GM12873 (cell line): Measurements from ENCODE around the gene GLRA3.
A peak's percentile ranks its signal among the peaks of the same experiment; 100 is the strongest.

ENCODE experiments used
- TF ChIP-seq, protein P1 (sequence below): IDR thresholded peaks from 2 replicates; pipeline ENCODE4 v1.5.1; 2012; ENCODE audit warnings: low read depth, mild to moderate bottlenecking, moderate library complexity, low read length, control low read depth; ENCODE audit not compliant: insufficient read depth; ENCODE audit errors: missing control alignments

Gene GLRA3

DNA sequence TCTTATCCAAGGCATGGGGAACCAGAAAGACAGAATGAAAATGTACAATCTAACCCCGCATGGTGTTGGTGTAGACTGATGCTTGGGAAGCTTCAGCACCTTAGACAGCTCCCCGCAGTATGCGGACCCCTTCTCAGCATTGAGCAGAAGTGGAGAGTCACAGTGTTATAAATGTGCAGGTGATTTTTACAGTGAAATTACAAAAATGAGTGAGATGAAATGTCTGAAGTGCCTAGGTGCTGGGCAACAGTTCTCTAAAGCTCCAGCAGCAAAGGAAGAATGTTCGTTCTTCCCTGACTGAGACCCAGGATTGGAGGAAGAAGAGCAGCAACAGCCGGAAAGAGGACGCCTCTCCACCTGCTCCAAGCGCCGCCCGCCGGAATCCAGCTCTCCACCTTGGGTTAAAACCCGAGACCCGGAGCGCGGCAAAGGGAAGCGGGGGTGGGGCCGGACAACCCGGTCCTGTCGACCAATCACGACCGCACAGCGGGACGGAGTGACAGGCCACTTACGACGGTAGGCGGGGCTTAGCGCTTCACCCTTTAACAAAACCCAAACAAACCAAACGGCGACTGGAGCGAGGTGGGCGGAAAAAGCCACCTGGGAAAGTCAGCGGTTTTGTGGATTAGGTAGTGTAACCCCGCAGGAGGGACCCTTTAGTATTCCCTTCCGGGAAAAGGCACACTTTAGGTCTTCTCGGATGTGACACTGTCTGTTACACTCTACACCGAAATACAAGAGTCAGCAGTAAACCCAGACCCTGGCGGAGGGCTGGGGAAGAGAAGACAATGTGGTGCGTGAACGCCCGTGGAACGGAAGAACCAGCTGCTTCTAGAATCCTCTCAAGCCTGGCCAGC lies at the start of gene GLRA3:
Gene GLRA3, minus strand, starts transcription at position 403 of the 857 bp plus-strand sequence. CDS start 436 bp downstream, outside the sequence.
- TF ChIP-seq, protein P1, sequence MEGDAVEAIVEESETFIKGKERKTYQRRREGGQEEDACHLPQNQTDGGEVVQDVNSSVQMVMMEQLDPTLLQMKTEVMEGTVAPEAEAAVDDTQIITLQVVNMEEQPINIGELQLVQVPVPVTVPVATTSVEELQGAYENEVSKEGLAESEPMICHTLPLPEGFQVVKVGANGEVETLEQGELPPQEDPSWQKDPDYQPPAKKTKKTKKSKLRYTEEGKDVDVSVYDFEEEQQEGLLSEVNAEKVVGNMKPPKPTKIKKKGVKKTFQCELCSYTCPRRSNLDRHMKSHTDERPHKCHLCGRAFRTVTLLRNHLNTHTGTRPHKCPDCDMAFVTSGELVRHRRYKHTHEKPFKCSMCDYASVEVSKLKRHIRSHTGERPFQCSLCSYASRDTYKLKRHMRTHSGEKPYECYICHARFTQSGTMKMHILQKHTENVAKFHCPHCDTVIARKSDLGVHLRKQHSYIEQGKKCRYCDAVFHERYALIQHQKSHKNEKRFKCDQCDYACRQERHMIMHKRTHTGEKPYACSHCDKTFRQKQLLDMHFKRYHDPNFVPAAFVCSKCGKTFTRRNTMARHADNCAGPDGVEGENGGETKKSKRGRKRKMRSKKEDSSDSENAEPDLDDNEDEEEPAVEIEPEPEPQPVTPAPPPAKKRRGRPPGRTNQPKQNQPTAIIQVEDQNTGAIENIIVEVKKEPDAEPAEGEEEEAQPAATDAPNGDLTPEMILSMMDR = no peak

DNA sequence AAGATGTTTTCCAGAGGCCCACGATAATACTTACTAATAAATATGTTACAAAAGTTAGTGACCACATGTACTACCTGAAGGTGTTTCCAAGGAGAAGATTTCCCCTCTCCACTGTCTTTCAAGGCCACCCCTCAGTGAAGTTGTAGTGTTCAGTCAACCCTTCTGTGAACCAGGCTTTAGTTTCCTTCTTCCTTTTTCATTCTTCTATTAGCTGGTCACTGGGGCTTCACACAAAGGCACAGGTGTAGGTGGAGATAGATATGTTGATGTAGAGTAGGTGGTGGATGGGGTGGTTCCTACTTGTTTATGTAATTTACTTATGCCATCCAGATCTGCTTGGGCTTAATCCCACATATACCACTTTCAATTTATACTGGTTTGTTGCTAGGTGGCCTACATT lies 45.9 kb upstream of the GLRA3 start:
- TF ChIP-seq, protein P1 = no peak

DNA sequence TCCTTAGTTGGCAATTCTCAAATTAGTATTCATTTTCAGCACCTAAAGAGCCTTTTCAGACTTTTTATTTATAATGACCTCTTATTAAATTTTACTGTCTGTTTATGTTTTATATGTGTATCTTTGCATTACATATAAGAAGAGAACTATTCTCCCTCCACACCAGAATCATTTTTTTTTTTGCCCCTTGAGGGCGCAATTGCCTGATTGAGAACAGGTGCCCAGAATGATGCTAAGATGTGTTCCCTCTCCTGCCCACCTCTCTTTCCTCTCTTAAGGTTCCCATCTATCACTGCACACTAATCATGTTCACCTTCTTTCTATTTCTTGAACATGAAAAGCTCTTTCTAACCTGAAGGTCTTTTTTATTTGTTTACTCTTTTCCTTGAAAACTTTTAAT lies 44.9 kb upstream of the GLRA3 start:
- TF ChIP-seq, protein P1 = peak; percentile 55

DNA sequence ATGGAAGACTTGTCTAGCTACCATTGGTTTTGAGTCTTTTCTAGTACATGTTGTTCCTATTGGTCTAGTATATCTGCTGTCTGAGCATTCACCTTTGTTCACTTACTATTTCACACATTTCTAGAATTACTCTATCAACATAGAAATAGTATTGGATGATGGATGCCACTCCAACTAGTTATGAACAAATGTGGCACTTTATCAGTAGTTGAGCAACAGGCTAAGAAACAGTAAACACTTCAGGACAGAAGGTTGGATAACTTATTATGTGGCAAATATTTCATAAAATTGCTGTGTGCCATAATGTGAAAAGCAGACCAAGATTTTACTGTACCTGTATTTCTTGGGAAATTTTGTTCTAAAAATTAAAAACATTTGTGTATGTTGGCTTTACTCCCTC lies 42.4 kb upstream of the GLRA3 start:
- TF ChIP-seq, protein P1 = no peak

DNA sequence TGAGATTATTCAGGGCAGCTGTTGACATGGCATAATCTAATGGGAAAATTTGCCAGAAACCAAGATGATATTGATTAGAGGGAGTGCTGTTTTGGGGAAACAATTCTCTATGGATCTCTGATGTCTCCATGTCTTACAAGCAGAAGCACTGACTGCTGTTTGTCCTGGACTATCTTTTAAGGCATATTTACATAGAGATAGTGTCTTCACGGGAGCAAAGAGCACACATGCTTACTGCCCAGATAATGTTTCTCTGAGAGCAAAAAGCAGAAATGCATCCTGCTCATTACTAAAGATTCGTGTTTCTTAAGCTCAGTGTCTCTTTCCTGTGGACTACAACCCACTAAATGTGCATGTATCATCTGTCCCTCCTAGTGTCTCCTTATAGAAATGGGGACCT lies 41.3 kb upstream of the GLRA3 start:
- TF ChIP-seq, protein P1 = no peak

DNA sequence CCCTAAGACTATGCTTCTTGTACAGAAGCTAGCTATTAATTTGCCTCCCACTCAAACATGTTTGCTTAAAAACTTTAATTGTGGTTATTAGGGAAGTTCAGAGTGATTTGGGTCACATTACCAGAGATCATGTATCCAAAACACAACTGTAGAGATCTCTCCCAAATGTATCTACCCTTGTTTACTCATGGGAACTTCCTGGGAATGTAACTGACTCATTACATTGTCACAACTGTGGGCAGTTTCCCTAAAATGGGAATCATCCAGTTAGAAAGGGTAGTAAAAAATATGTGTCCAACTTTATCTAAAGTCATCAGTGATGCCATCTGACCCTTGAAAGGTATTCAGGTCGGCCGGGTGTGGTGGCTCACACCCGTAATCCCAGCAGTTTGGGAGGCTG lies 40.3 kb upstream of the GLRA3 start:
- TF ChIP-seq, protein P1 = no peak

DNA sequence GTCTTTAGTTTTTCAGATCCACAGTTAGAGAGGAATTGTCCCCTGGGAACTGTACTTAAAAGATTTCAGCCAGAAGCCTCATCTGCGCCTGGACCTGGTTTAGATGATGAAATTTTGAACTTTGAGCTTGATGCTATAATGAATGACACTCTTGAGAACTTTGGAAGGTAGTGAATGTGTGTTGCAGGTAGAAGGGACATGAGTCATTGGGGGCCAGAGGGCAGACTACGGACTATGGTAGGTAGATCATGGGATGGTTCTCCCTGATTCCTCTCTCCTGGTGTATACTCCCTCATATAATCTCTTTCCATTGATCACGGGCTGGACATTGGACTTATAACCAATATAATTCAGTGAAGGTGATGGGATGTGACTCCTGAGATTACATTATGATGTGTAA lies 38.9 kb upstream of the GLRA3 start:
- TF ChIP-seq, protein P1 = no peak
